Activated T-helper 17 cell treated with anti-CD3 and anti-CD28 coated beads, Interleukin-2, amount 50 U/mL, for 72 hours (primary cell): ENCODE data around the gene LIG3. TPM values are rescaled to one million over a fixed set of nuclear protein-coding genes. Genes with fewer than 3 reads are reported as not detected.
A peak's percentile ranks its signal among the peaks of the same experiment; 100 is the strongest.
"Not testable (repeated sequence)": the region's sequence is repeated elsewhere in the genome, so short reads cannot be mapped to it uniquely, and the experiment has no call there.

ENCODE experiments used
- ATAC-seq: fragments of 150-1000 bp; cut with Tn5 transposase; replicated peaks from 2 replicates; pipeline ENCODE4 v1.10.0; 2021; ENCODE audit warnings: mild to moderate bottlenecking, moderate library complexity
- H3K27ac Mint-ChIP-seq: one replicate; pipeline ENCODE4 v1.8.0; 2022; ENCODE audit warnings: mixed read lengths
- H3K27me3 Mint-ChIP-seq: one replicate; pipeline ENCODE4 v1.8.0; 2022; ENCODE audit warnings: mixed read lengths
- H3K36me3 Mint-ChIP-seq: one replicate; pipeline ENCODE4 v1.8.0; 2022; ENCODE audit warnings: low read depth, mild to moderate bottlenecking, mixed read lengths
- H3K4me1 Mint-ChIP-seq: one replicate; pipeline ENCODE4 v1.8.0; 2022; ENCODE audit warnings: mixed read lengths
- H3K4me3 Mint-ChIP-seq: one replicate; pipeline ENCODE4 v1.8.0; 2022; ENCODE audit warnings: mild to moderate bottlenecking, mixed read lengths
- H3K9me3 Mint-ChIP-seq: one replicate; pipeline ENCODE4 v1.8.0; 2022; ENCODE audit warnings: mixed read lengths
- total RNA-seq, 2 donors: library from RNA; stranded (reverse); gene quantifications; one replicate each; pipeline ENCODE4 v1.2.3, GENCODE V29; 2022

The LIG3 gene
- total RNA-seq, 2 donors from 2014 or later = 52.9 to 54.3 TPM

GRCh38 chr17:34990921-34991365 is 10.6 kb downstream of the LIG3 start:
- no peaks in the 10 kb centered on the region for H3K4me1 Mint-ChIP-seq
- no peaks in the 10 kb centered on the region for H3K27me3 Mint-ChIP-seq
- H3K27ac Mint-ChIP-seq = no peak overlapping the region
- H3K9me3 Mint-ChIP-seq = no peaks in the 10 kb centered on the region
- no peak for ATAC-seq
- H3K36me3 Mint-ChIP-seq = peaks cover 100% of the 10 kb centered on the region
- H3K4me3 Mint-ChIP-seq = no peak overlapping the region

DNA sequence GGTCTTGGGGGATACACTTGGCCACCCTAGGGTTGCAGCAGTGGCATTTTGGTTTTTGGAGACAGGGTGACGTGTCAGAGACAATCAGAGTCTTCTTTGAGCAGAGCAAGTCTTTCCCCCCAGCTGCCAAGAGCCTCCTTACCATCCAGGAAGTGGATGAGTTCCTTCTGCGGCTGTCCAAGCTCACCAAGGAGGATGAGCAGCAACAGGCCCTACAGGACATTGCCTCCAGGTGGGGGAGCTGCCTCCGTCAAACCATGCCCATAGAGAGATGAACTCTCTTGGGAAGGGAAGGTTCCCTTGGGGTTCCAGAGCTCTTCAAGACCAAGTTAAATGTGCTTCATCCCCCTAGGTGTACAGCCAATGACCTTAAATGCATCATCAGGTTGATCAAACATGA is 11.3 kb downstream of the LIG3 start:
- Mint-ChIP-seq H3K4me3 (no peak overlapping the region), H3K27me3 (no peaks in the 10 kb centered on the region), H3K9me3 (no peaks in the 10 kb centered on the region), H3K4me1 (no peaks in the 10 kb centered on the region), H3K36me3 (peaks cover 100% of the 10 kb centered on the region), H3K27ac (no peak overlapping the region)
- ATAC-seq = no peak

GRCh38 chr17:34993031-34993430 is 12.7 kb downstream of the LIG3 start:
- H3K9me3 Mint-ChIP-seq = no peaks in the 10 kb centered on the region
- H3K27ac Mint-ChIP-seq = peak overlapping the region; percentile 31
- no peaks in the 10 kb centered on the region for H3K4me1 Mint-ChIP-seq
- no peak overlapping the region for H3K4me3 Mint-ChIP-seq
- ATAC-seq = no peak
- H3K36me3 Mint-ChIP-seq = peaks cover 100% of the 10 kb centered on the region
- H3K27me3 Mint-ChIP-seq = no peaks in the 10 kb centered on the region

DNA sequence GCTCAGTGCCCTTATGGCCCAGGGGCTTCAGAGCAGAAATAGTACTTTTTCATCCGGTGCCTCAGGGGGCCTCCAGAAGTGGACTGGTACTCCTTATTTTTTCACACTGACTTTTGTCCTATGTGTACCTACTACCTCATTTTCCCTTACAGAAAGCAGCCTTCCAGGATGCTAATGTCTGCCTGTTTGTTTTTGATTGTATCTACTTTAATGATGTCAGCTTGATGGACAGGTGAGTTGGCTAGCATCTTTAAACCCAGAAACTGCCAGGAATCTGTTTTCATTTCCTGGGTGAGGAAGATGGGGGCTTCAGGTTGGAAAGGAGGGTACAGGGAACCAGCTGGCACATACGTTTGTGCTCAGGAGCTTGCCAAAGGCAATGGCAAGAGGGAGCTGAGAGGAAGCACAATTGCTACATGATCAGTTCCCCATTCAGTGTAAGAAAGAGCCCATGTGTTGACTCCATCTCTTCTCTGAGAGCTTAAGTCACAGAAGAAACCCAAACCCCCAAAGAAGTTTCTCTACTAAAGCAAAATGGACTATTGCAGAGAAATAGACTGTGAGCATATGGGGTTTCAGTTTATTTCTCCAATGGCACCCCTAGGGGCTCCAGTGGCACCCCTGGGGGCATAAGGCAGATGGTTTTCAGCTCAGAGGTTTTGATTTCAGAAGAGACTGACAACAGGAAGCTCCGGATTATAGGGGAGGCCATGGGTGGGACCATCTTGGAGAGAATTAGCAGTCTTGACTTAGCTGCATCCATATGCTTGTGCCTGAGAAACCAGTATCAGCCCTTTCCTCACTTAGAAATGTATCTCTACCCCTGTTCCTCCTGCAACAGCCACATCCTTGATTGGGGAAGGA is 16.3 kb downstream of the LIG3 start:
- H3K27me3 Mint-ChIP-seq = no peaks in the 10 kb centered on the region
- peaks cover 100% of the 10 kb centered on the region for H3K36me3 Mint-ChIP-seq
- H3K4me3 Mint-ChIP-seq = no peak overlapping the region
- peak overlapping the region; percentile 65 for H3K27ac Mint-ChIP-seq
- no peaks in the 10 kb centered on the region for H3K9me3 Mint-ChIP-seq
- ATAC-seq = no peak
- no peaks in the 10 kb centered on the region for H3K4me1 Mint-ChIP-seq

GRCh38 chr17:34997355-34997862 is 17.1 kb downstream of the LIG3 start:
- H3K4me3 Mint-ChIP-seq = no peak overlapping the region
- H3K27ac Mint-ChIP-seq = peak overlapping the region; percentile 33
- H3K27me3 Mint-ChIP-seq = no peaks in the 10 kb centered on the region
- ATAC-seq = no peak
- H3K9me3 Mint-ChIP-seq = no peaks in the 10 kb centered on the region
- peaks cover 99% of the 10 kb centered on the region for H3K36me3 Mint-ChIP-seq
- H3K4me1 Mint-ChIP-seq = no peaks in the 10 kb centered on the region

- H3K9me3 Mint-ChIP-seq = no peaks in the 10 kb centered on the region
- peaks cover 99% of the 10 kb centered on the region for H3K36me3 Mint-ChIP-seq
- H3K4me1 Mint-ChIP-seq = no peaks in the 10 kb centered on the region
- peak overlapping the region; percentile 74 for H3K27ac Mint-ChIP-seq
- H3K4me3 Mint-ChIP-seq = no peak overlapping the region
- no peaks in the 10 kb centered on the region for H3K27me3 Mint-ChIP-seq
- peak; percentile 98 for ATAC-seq
These were observed 17.9 kb downstream of the LIG3 start for GRCh38 chr17:34998205-34998604.

DNA sequence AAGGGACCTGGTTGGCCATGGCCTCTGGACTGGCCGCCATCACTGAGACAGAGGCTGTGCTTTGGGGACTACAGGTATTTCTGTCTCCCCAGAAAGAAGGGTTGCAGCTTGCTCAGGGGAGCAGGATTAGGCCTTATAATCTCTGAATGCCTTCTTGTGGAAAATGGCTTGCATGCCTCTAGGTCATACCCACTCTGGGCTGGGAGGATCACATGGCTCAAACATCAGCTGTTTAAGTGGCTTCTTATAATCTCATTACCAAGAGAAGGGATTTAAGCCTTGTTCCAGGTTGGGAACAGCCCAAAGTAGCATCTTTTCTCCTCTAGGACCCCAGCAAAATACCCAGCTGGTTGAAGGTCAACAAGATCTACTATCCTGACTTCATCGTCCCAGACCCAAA is 19.1 kb downstream of the LIG3 start:
- ATAC-seq = no peak
- Mint-ChIP-seq H3K9me3 (no peaks in the 10 kb centered on the region), H3K36me3 (peaks cover 99% of the 10 kb centered on the region), H3K4me1 (no peaks in the 10 kb centered on the region), H3K4me3 (no peak overlapping the region), H3K27ac (no peak overlapping the region), H3K27me3 (no peaks in the 10 kb centered on the region)

- H3K4me1 Mint-ChIP-seq, H3K4me3 Mint-ChIP-seq, ATAC-seq, H3K9me3 Mint-ChIP-seq, H3K27ac Mint-ChIP-seq, H3K27me3 Mint-ChIP-seq: not testable (repeated sequence)
- peaks cover 99% of the 10 kb centered on the region for H3K36me3 Mint-ChIP-seq
These were observed 20.7 kb downstream of the LIG3 start for GRCh38 chr17:35000965-35001364.

GRCh38 chr17:35001549-35001948 is 21.2 kb downstream of the LIG3 start:
- Mint-ChIP-seq H3K4me1 (no peaks in the 10 kb centered on the region), H3K4me3 (no peak overlapping the region), H3K27ac (peak overlapping the region; percentile 67), H3K27me3 (no peaks in the 10 kb centered on the region), H3K36me3 (peaks cover 97% of the 10 kb centered on the region), H3K9me3 (no peaks in the 10 kb centered on the region)
- ATAC-seq = no peak

DNA sequence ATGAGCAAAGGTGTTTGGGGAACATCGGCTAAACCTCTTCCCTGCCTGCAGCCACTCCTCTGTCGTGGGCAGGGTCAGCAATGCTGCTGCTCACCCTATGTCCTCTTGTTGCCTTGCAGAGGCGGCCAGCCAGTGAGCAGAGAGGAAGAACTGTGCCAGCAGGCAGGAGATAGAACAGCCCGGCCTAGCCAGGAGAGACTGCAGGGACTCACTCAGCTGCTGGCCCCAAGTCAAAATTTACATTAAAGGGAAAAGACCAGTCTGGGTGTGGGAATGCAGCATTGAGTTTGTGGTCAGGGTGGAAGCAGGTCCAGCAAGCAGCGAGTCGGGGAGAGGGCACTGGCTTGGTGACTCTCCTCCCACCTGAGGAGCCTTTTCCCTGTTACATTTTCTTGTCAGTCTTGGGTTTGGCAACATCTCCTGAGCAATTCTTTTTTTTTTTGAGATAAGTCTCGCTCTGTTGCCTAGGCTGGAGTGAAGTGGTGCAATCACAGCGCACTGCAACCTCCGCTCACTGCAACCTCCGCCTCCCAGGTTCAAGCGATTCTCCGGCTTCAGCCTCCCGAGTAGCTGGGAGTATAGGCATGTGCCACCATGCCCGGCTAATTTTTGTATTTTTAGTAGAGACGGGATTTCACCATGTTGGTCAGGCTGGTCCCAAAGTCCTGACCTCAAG is 22.7 kb downstream of the LIG3 start:
- ATAC-seq = no peak
- H3K9me3 Mint-ChIP-seq = no peaks in the 10 kb centered on the region
- no peaks in the 10 kb centered on the region for H3K4me1 Mint-ChIP-seq
- H3K27me3 Mint-ChIP-seq = no peaks in the 10 kb centered on the region
- peak overlapping the region; percentile 67 for H3K27ac Mint-ChIP-seq
- H3K36me3 Mint-ChIP-seq = peaks cover 96% of the 10 kb centered on the region
- H3K4me3 Mint-ChIP-seq = no peak overlapping the region

DNA sequence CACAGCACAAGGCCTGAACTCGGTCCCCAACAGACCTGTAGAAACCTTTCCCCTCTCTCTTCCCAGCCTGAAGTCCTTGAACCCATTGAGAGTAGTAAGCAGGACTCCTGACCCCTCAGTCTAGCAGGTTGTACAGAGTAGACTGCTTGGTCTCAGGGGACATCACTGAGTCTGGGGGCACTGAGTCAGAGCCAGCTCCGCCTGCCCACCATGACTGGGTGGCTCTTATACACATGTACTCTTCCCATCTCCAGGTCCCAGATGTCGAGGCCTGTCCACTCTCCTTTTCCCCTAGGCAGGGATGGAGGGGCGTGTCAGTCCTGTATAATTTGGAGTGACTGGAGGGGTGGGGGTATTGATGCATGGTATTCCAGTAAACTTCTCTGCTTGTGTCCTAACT is 23.5 kb downstream of the LIG3 start:
- Mint-ChIP-seq H3K4me3 (no peak overlapping the region), H3K9me3 (no peaks in the 10 kb centered on the region), H3K4me1 (no peaks in the 10 kb centered on the region), H3K27ac (peak overlapping the region; percentile 36), H3K36me3 (peaks cover 96% of the 10 kb centered on the region), H3K27me3 (no peaks in the 10 kb centered on the region)
- ATAC-seq = no peak

- ATAC-seq = no peak
- H3K27ac Mint-ChIP-seq = peak overlapping the region; percentile 78
- H3K4me3 Mint-ChIP-seq = no peak overlapping the region
- no peaks in the 10 kb centered on the region for H3K27me3 Mint-ChIP-seq
- H3K9me3 Mint-ChIP-seq = no peaks in the 10 kb centered on the region
- no peaks in the 10 kb centered on the region for H3K4me1 Mint-ChIP-seq
- peaks cover 93% of the 10 kb centered on the region for H3K36me3 Mint-ChIP-seq
These were observed 26.0 kb downstream of the LIG3 start for GRCh38 chr17:35006345-35006744.

DNA sequence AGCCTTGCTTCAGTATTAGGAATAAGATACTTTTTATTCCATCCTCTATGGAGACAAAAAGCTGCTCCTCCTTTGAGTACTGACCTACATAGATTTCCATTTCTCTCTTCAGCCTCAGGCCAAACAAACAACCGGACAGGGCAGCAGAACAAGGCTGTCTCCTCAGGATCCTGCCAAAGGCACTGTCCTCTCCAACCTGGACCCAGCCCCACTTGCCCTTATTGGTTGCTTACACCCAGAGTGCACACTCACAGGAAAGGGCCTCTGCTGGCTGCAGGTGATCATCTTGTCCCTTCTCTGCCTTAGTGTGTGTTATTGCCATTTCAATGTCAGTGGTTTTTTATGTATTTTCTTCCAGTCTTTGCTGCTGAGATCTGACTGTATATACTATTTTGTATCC is 26.6 kb downstream of the LIG3 start:
- no peak for ATAC-seq

GRCh38 chr17:35010093-35010492 is 29.8 kb downstream of the LIG3 start:
- no peak overlapping the region for H3K27ac Mint-ChIP-seq
- no peak for ATAC-seq
- H3K9me3 Mint-ChIP-seq = no peaks in the 10 kb centered on the region
- H3K4me1 Mint-ChIP-seq = no peaks in the 10 kb centered on the region
- H3K27me3 Mint-ChIP-seq = no peaks in the 10 kb centered on the region
- H3K36me3 Mint-ChIP-seq = peaks cover 93% of the 10 kb centered on the region
- no peak overlapping the region for H3K4me3 Mint-ChIP-seq

More for the DNA sequence above, 26.6 kb downstream of the LIG3 start:
- no peaks in the 10 kb centered on the region for H3K27me3 Mint-ChIP-seq
- no peaks in the 10 kb centered on the region for H3K9me3 Mint-ChIP-seq
- peak overlapping the region; percentile 38 for H3K27ac Mint-ChIP-seq
- no peak overlapping the region for H3K4me3 Mint-ChIP-seq
- H3K4me1 Mint-ChIP-seq = no peaks in the 10 kb centered on the region
- peaks cover 93% of the 10 kb centered on the region for H3K36me3 Mint-ChIP-seq

- ATAC-seq = no peak
- H3K27ac Mint-ChIP-seq = peak overlapping the region; percentile 69
- no peaks in the 10 kb centered on the region for H3K9me3 Mint-ChIP-seq
- peaks cover 96% of the 10 kb centered on the region for H3K36me3 Mint-ChIP-seq
- H3K27me3 Mint-ChIP-seq = no peaks in the 10 kb centered on the region
- no peak overlapping the region for H3K4me3 Mint-ChIP-seq
- H3K4me1 Mint-ChIP-seq = no peaks in the 10 kb centered on the region
These were observed 31.4 kb downstream of the LIG3 start for GRCh38 chr17:35011671-35012216.
